Activated naive CD4-positive, alpha-beta T cell treated with anti-CD3 and anti-CD28 coated beads, Interleukin-2, amount 50 U/mL, for 24 hours (primary cell): ENCODE measurements around the gene ZCCHC9.
"Not testable (repeated sequence)": the region's sequence is repeated elsewhere in the genome, so short reads cannot be mapped to it uniquely, and the experiment has no call there.

Experiments
- H3K27ac Mint-ChIP-seq: one replicate; pipeline ENCODE4 v1.8.0; 2021; ENCODE audit warnings: mild to moderate bottlenecking, mixed read lengths
- H3K27me3 Mint-ChIP-seq: one replicate; pipeline ENCODE4 v1.8.0; 2021; ENCODE audit warnings: mixed read lengths
- H3K36me3 Mint-ChIP-seq: one replicate; pipeline ENCODE4 v1.8.0; 2021; ENCODE audit warnings: mixed read lengths
- H3K4me1 Mint-ChIP-seq: one replicate; pipeline ENCODE4 v1.8.0; 2021; ENCODE audit warnings: mixed read lengths
- H3K4me3 Mint-ChIP-seq: one replicate; pipeline ENCODE4 v1.8.0; 2021; ENCODE audit warnings: mild to moderate bottlenecking, mixed read lengths
- H3K9me3 Mint-ChIP-seq: one replicate; pipeline ENCODE4 v1.8.0; 2021; ENCODE audit warnings: mixed read lengths

ZCCHC9 gene

DNA sequence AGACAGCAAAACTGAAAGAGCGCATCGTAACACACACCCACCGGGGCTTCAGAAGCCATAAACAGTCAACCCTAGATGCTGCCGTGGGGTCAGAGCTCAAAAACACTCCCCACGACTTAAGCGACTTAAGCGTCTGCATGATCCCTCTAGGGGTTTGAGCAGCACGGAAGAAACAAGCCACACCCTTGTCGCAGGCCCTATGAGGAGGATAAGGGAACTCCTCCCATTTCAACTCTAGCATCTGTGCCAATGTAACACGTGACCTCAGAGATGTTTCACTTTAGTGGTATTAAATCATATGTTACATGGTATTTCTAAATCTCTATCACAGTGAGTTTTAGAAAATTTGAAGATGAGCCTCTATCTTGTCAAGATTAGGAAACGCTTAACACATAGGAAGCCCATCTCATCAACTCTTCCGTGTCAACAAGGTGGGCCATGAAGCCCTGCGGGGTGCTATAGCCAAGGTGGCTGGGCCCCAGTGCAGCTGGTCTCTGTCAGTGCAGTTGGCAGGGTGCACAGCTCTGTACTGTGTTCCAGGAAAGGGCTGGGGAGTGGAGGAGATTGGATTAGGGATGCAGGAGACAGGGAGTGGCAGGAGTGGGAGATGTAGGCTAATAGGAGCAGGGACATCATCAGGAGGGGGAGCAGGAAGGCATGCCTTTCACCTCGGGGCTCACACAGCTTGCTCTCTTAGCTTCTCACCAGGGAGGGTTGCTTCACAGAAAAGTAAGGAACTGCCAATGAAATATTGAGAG, 33.1 kb downstream of the ZCCHC9 start:
- Mint-ChIP-seq H3K4me1 (no peaks in the 10 kb centered on the region), H3K27ac (no peak overlapping the region), H3K36me3 (peaks cover 1% of the 10 kb centered on the region), H3K4me3 (no peak overlapping the region), H3K27me3 (no peaks in the 10 kb centered on the region), H3K9me3 (no peaks in the 10 kb centered on the region)

DNA sequence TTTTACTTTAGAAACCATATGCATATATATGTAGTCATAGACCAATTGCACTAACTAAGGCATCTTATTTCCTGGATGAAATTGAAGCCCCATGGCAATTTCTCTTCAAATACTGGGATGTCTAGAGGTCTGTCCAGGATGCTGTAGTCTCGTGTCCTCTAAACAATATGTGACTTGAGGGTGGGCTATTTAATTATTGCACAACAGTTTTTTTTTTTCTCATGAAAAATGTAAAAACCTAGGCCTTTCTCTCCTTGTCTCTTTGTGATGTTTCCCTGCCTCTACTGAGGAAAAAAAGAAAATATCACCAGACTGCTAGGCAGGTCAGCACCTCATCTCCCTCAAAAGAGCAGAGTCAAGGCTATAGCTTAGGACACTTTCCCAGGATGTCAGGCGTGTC, 34.6 kb downstream of the ZCCHC9 start:
- no peaks in the 10 kb centered on the region for H3K27me3 Mint-ChIP-seq
- no peaks in the 10 kb centered on the region for H3K4me1 Mint-ChIP-seq
- no peak overlapping the region for H3K4me3 Mint-ChIP-seq
- peaks cover 1% of the 10 kb centered on the region for H3K36me3 Mint-ChIP-seq
- no peaks in the 10 kb centered on the region for H3K9me3 Mint-ChIP-seq
- H3K27ac Mint-ChIP-seq, result no peak overlapping the region

DNA sequence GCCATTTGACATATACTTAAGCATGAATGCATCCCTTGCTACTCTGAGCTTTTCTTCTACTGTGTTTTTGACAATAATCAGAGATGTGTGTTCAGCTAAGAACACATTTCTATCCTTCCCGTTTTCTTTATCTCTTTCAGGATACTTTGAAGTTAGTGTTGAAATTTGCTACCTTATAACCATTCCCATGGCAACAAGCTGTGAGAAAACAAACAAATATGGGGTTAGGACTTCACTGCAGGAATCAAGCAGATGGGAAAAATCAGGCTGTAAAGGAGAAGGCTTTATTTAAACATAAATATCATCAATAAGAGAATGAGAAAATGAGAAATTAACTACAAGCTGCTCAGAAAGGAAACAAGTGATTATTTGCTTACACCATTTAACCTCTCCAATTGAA, 35.2 kb downstream of the ZCCHC9 start:
- no peaks in the 10 kb centered on the region for H3K9me3 Mint-ChIP-seq
- H3K27me3 Mint-ChIP-seq, result no peaks in the 10 kb centered on the region

DNA sequence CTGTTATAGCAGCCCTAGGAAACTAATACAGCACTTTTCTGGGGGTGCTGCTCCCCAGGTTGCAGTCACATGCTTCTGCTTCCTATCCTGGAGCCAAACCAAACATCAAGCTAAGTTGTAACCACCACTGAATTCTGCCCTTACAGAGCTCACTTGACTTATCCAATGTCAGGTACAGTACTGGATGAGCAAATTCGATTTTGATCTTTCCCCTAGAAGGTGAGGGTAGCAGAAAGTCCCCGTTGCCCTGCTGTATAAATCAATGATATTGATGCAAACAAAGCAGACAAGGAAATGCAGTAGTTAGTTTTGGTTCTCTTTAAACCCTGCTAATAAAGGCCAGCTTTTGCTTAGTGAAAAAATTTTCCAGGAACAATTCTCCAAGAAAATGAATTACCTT, 36.4 kb downstream of the ZCCHC9 start:
- H3K9me3 Mint-ChIP-seq, result no peaks in the 10 kb centered on the region
- H3K4me1 Mint-ChIP-seq, result no peaks in the 10 kb centered on the region
- no peak overlapping the region for H3K27ac Mint-ChIP-seq
- no peak overlapping the region for H3K4me3 Mint-ChIP-seq
- H3K27me3 Mint-ChIP-seq, result no peaks in the 10 kb centered on the region
- H3K36me3 Mint-ChIP-seq, result peaks cover 1% of the 10 kb centered on the region

More for the DNA sequence above, 35.2 kb downstream of the ZCCHC9 start:
- Mint-ChIP-seq H3K36me3 (peaks cover 1% of the 10 kb centered on the region), H3K4me3 (no peak overlapping the region), H3K4me1 (no peaks in the 10 kb centered on the region), H3K27ac (no peak overlapping the region)

DNA sequence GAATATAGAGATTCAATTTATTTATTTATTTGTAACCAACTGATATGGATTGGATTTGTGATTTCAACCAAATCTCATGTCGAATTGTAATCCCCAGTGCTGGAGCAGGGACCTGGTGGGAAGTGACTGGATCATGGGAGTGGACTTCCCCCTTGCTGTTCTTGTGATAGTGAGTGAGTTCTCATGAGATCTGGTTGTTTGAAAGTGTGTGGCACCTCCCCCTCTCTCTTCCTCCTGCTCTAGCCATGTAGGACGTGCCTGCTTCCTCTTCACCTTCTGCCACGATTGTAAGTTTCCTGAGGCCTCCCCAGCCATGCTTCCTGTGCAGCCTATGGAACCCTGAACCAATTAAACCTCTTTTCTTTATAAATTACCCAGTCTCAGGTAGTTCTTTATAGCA, 36.8 kb downstream of the ZCCHC9 start:
- H3K27me3 Mint-ChIP-seq, H3K9me3 Mint-ChIP-seq, H3K36me3 Mint-ChIP-seq, H3K4me1 Mint-ChIP-seq, H3K4me3 Mint-ChIP-seq: not testable (repeated sequence)
- peak overlapping the region; percentile 47 for H3K27ac Mint-ChIP-seq

DNA sequence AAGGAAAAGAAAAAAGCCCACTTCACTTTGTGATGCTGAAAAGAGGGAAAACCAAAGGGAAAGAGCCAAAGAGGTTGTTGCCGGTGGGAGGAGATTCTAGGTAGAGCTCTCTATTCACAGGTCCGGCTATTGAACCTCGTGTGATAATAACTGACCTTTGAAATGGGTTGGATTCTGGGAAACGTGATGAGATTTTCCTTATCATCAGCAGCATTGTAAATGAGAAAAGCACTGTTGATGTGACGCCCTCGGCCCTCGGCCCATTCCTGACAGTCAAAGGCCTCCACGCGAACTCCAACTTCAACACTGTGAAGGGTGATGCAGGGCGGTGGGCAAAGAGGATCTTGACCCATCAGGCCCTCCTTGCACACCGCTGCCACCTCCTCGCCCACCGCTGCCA, 43.3 kb downstream of the ZCCHC9 start:
- Mint-ChIP-seq H3K27me3 (no peaks in the 10 kb centered on the region), H3K4me1 (no peaks in the 10 kb centered on the region)

DNA sequence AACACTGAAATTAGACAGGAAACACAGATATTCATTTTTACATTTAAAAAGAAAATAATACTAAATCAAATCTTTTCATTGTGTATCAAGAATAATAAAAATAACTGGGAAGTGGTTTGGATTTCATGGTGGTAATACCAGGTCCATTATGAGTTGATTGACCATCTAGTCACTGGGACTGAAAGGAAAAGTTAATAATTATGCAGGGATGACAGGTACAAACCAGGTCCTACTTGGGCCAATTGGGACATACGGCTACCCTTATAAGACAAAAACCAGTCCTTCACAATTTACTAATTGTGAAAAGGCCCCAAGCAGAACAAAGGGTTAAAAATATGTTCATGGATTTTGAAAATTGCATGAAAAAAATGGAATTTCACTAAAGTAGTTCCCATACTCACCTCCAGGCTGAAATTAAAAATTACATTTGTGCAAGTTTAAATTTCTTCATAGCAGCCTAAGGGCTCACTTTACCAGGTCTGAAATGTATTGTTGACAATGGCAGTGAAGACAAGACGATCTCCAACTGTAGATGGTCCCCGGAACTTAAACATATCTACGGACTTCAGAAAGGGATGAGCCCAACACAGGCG, 44.1 kb downstream of the ZCCHC9 start:
- Mint-ChIP-seq H3K9me3 (no peaks in the 10 kb centered on the region), H3K27ac (no peak overlapping the region), H3K36me3 (no peaks in the 10 kb centered on the region), H3K4me3 (no peak overlapping the region), H3K27me3 (no peaks in the 10 kb centered on the region), H3K4me1 (no peaks in the 10 kb centered on the region)

More for the DNA sequence above, 43.3 kb downstream of the ZCCHC9 start:
- Mint-ChIP-seq H3K4me3 (no peak overlapping the region), H3K27ac (no peak overlapping the region), H3K36me3 (no peaks in the 10 kb centered on the region), H3K9me3 (no peaks in the 10 kb centered on the region)

DNA sequence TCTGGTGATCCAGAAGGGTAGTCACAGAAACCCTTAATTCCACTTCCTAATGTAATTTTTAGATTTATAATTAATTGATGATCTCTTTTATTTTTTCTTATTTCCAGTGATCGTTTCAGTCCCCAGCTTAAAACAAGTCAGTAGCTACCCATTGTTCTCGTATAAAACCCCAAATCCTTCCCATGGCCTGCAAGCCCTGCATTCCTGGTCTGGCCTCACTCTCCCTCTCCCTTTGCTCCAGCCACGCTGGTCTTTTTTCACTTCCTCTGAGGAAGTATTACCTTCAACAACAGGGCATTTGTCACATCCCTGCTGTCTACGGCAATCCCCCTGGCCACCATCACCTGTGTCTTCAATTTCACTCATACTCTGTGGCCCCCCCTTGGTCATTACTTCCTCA, 47.8 kb downstream of the ZCCHC9 start:
- no peaks in the 10 kb centered on the region for H3K27me3 Mint-ChIP-seq
- no peak overlapping the region for H3K27ac Mint-ChIP-seq
- H3K9me3 Mint-ChIP-seq, result no peaks in the 10 kb centered on the region
- no peaks in the 10 kb centered on the region for H3K4me1 Mint-ChIP-seq
- no peak overlapping the region for H3K4me3 Mint-ChIP-seq
- no peaks in the 10 kb centered on the region for H3K36me3 Mint-ChIP-seq

DNA sequence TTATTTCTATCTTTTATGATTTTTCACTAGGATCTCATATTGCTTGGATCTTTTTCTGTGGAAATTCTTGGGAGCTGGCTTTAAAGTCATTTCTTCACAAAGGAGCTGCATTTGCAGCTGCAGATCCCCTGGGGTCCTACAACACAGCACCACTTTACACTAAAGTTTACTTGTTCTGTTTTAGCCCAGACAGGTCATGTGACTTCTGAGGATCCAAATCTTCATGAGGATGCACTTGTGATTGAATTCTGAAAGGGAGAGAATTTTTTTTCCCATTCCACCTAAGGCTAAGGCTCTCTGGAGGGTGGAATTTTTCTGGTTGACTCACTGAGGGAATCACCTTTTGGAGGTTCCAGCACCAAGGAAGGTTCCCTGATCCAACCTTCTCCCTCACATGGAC, 49.1 kb downstream of the ZCCHC9 start:
- Mint-ChIP-seq H3K27ac (no peak overlapping the region), H3K27me3 (no peaks in the 10 kb centered on the region), H3K9me3 (no peaks in the 10 kb centered on the region), H3K36me3 (no peaks in the 10 kb centered on the region), H3K4me1 (no peaks in the 10 kb centered on the region), H3K4me3 (no peak overlapping the region)

DNA sequence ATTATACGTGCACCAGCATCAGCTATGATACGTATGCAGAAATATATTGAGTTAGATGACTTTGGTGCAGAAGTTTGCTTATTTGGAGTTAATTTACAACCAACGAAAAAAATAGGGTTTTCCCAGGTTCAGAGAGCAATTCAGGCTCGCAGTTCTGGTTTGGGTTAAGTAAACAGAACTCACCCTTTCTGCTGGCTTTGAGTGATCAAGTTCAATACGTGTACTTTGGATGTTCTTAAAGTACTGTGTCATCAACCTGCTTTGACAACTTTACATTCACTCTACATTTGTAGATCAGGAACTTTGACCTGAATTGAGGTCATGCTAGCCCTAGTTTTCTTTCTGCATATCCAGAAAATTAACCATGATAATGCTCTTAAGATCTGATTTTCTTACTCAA, 51.8 kb downstream of the ZCCHC9 start:
- H3K4me1 Mint-ChIP-seq, result no peaks in the 10 kb centered on the region
- no peaks in the 10 kb centered on the region for H3K36me3 Mint-ChIP-seq
- H3K4me3 Mint-ChIP-seq, result no peak overlapping the region
- no peaks in the 10 kb centered on the region for H3K9me3 Mint-ChIP-seq
- no peak overlapping the region for H3K27ac Mint-ChIP-seq
- no peaks in the 10 kb centered on the region for H3K27me3 Mint-ChIP-seq

DNA sequence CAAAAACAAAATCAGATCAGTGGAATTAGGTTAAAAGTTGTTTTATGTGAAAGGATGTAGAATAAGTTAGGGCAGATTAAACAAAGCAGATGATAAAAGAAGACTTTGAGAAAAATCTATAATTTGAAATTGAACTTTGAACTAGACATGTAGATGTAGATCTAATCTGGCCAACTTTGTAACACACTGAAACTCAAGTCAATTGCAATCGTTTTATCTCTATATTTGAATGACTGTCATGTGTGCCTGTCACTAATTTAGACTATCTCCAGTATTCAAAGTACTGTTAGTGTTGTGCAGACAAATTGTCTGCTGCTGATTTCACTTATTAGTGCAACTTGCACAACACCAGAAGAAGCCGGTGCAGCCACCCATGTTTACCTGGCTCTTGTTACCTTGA, 52.7 kb downstream of the ZCCHC9 start:
- no peak overlapping the region for H3K4me3 Mint-ChIP-seq
- no peaks in the 10 kb centered on the region for H3K4me1 Mint-ChIP-seq
- peaks cover 2% of the 10 kb centered on the region for H3K27me3 Mint-ChIP-seq
- no peaks in the 10 kb centered on the region for H3K36me3 Mint-ChIP-seq
- H3K9me3 Mint-ChIP-seq, result no peaks in the 10 kb centered on the region
- no peak overlapping the region for H3K27ac Mint-ChIP-seq

DNA sequence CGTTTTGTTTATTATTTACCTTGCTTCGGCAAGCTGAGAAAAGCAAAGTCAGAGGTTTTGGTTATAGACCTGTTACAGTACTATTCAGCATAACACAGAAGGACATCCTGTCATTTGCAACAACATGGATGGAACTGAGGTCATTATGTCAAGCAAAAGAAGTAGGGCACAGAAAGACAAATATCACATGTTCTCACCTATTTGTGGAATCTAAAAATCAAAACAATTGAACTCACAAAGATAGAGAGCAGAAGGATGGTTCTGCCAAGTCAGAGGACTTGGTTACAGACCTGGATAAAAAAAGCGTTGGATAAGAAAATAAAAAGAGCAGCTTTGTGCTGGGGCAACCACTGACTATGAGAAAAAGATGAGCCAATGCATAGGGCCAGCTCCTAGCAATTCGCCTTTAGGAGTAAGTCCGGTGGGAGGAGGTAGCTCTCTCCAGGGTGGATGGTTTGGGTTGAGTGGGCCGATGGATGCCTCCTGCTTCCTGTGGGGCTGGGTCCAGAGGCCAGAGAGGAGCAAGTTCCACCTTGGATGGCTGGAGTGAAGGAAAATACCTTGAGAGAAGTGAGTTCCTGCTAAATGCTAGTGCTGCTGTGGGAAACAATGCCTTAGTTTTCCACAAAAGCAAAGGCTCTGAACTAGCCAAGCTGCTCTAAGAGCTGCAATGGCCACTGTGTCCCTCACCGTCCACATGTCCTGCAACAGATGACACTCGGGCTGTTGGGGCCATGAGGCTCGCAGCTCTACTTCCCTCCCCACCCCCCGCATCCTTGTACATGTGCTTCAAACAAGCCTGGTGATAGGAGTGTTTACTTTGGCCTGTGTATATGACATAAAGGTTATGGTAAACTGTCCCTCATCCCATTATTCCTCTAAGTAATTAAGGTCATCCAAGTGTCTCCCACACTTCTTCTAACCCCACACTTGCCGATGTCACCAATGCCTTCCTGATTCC, 54.2 kb downstream of the ZCCHC9 start:
- no peaks in the 10 kb centered on the region for H3K9me3 Mint-ChIP-seq
- peaks cover 2% of the 10 kb centered on the region for H3K27me3 Mint-ChIP-seq
- no peaks in the 10 kb centered on the region for H3K36me3 Mint-ChIP-seq
- H3K4me1 Mint-ChIP-seq, result no peaks in the 10 kb centered on the region
- H3K4me3 Mint-ChIP-seq, result no peak overlapping the region
- no peak overlapping the region for H3K27ac Mint-ChIP-seq

DNA sequence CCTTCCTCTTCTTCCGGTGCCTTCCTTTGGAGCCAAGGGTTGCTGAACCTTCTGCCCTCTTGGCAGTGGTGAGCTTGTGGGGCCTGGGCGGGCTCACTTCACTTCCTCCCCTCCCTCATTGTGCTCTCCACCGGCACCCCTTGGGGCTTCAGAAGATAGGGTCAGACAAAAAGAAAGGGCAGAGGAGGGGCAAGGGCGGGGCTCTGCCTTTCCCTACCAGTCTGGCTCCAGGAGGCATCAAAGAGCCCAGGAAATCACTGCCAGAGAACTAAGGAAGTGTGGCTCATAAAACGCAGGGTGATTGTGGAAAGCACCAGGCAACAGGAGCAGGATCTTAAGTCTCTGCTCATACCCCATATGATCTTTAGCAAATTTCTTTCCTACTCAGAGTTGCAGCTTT, 57.7 kb downstream of the ZCCHC9 start:
- H3K4me1 Mint-ChIP-seq, result no peaks in the 10 kb centered on the region
- peaks cover 2% of the 10 kb centered on the region for H3K27me3 Mint-ChIP-seq
- H3K9me3 Mint-ChIP-seq, result no peaks in the 10 kb centered on the region
- no peak overlapping the region for H3K4me3 Mint-ChIP-seq
- H3K36me3 Mint-ChIP-seq, result no peaks in the 10 kb centered on the region
- H3K27ac Mint-ChIP-seq, result no peak overlapping the region

DNA sequence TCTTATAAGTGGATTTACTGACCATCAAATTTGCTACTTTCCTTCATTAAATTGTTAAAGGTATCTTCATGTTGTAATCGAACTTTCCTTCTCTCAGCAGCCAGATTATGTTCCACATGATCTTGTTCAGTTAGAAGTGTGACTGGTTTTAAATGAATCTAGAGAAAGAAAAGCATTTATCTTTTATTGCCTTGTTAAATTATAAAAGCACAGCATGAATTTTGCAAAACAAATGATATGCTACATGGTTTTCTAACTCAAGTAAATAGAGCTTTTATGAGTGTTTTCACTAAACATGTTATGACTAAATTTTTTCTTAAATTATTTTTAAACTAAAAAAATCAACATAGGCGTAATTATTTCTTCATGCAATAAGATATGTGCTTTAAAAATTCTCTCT, 58.5 kb downstream of the ZCCHC9 start:
- Mint-ChIP-seq H3K27ac (no peak overlapping the region), H3K4me3 (no peak overlapping the region), H3K27me3 (peaks cover 2% of the 10 kb centered on the region), H3K4me1 (no peaks in the 10 kb centered on the region), H3K36me3 (no peaks in the 10 kb centered on the region), H3K9me3 (no peaks in the 10 kb centered on the region)

DNA sequence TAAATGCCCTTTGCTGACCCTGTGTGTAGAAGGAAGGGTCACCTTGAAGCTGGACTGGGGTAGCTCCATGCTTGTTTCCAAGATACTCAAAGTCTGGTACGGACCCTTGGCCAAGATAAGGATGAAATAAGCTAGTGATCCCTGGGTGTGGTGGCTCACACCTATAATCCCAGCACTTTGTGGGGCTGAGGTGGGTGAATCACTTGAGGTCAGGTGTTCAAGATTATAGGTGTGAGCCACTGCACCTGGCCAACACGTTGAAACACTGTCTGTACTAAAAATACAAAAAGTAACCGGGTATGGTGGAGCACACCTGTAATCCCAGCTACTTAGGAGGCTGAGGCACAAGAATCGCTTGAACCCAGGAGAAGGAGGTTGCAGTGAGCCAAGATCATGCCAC, 59.3 kb downstream of the ZCCHC9 start:
- Mint-ChIP-seq H3K27me3 (peaks cover 2% of the 10 kb centered on the region), H3K27ac (no peak overlapping the region), H3K36me3 (no peaks in the 10 kb centered on the region), H3K9me3 (no peaks in the 10 kb centered on the region), H3K4me1 (no peaks in the 10 kb centered on the region), H3K4me3 (no peak overlapping the region)

DNA sequence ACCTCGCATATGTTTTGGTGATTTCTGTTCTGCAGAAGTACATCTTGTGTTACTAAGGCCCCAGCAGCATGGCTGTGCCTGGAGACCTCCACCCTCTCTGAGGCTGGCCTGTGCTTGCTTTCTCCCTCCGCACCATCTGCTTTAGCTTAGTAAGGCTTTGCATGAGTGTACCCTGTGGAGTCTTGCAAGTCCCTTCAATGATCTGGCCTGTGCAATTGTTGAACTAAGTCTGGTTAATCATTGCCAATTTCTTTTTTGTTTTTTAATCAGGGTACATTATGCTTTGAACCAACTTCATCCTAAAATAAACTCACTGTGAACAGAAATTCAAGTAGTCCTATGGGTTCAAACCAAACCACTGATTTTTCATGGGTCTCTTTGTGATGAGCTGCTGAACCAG, 60.2 kb downstream of the ZCCHC9 start:
- H3K4me3 Mint-ChIP-seq, result no peak overlapping the region
- no peaks in the 10 kb centered on the region for H3K9me3 Mint-ChIP-seq
- no peak overlapping the region for H3K27ac Mint-ChIP-seq
- no peaks in the 10 kb centered on the region for H3K36me3 Mint-ChIP-seq
- no peaks in the 10 kb centered on the region for H3K4me1 Mint-ChIP-seq
- H3K27me3 Mint-ChIP-seq, result peaks cover 2% of the 10 kb centered on the region
